WI38 (cell line): Measurements from ENCODE around the gene SRPK2.

Source experiments
- H3K4me3 ChIP-seq: 2 replicates; pipeline ENCODE4 v1.5.1; 2011; ENCODE audit warnings: low read depth, mild to moderate bottlenecking, control low read depth, low read length
- TF ChIP-seq, protein P1 (sequence below): IDR thresholded peaks from 2 replicates; pipeline ENCODE4 v1.5.1; 2012; ENCODE audit warnings: low read depth, mild to moderate bottlenecking, control low read depth, low read length

Gene SRPK2

DNA sequence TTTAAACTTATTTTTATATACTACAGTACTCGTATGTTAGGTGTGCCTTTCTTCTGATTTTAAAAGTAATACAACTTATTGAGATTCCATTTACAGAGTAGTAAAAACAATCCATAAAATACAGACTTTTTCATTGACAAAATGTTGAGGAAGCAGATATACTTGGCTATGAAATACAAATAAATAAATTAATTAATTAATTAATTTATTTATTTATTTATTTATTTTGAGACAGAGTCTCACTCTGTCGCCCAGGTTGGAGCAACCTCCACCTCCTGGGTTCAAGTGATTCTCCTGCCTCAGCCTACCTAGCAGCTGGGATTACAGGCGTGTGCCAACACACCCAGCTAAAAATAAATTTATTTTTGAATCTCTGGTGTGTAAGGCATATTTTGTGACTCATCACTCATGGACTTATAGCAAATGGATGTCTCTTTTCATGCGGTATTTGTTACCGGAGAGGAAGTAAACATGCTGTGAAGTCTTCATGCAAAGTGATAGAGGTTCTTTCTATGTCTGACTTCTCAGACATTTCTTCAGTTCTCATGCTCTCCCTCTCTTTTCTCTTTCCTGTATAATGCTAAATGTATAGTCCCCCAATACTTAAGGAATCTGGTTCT is 20.2 kb upstream of the SRPK2 start:
- TF ChIP-seq, protein P1, sequence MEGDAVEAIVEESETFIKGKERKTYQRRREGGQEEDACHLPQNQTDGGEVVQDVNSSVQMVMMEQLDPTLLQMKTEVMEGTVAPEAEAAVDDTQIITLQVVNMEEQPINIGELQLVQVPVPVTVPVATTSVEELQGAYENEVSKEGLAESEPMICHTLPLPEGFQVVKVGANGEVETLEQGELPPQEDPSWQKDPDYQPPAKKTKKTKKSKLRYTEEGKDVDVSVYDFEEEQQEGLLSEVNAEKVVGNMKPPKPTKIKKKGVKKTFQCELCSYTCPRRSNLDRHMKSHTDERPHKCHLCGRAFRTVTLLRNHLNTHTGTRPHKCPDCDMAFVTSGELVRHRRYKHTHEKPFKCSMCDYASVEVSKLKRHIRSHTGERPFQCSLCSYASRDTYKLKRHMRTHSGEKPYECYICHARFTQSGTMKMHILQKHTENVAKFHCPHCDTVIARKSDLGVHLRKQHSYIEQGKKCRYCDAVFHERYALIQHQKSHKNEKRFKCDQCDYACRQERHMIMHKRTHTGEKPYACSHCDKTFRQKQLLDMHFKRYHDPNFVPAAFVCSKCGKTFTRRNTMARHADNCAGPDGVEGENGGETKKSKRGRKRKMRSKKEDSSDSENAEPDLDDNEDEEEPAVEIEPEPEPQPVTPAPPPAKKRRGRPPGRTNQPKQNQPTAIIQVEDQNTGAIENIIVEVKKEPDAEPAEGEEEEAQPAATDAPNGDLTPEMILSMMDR, result no peak
- no peak overlapping the region for H3K4me3 ChIP-seq

DNA sequence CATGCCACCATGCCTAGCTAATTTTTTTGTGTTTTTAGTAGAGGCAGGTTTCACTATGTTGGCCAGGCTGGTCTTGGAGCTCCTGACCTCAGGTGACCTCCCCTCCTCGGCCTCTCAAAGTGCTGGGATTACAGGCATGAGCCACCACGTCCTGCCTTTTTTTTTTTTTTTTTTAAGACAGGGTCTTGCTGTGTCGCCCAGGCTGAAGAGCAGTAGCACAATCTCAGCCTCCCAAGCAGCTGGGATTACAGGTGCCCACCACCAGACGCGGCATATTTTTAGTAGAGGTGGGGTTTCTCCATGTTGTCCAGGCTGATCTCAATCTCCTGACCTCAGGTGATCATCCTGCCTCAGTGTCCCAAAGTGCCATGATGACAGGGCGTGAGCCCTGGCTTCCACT is 14.4 kb upstream of the SRPK2 start:
- no peak overlapping the region for H3K4me3 ChIP-seq
- TF ChIP-seq, protein P1, result no peak

DNA sequence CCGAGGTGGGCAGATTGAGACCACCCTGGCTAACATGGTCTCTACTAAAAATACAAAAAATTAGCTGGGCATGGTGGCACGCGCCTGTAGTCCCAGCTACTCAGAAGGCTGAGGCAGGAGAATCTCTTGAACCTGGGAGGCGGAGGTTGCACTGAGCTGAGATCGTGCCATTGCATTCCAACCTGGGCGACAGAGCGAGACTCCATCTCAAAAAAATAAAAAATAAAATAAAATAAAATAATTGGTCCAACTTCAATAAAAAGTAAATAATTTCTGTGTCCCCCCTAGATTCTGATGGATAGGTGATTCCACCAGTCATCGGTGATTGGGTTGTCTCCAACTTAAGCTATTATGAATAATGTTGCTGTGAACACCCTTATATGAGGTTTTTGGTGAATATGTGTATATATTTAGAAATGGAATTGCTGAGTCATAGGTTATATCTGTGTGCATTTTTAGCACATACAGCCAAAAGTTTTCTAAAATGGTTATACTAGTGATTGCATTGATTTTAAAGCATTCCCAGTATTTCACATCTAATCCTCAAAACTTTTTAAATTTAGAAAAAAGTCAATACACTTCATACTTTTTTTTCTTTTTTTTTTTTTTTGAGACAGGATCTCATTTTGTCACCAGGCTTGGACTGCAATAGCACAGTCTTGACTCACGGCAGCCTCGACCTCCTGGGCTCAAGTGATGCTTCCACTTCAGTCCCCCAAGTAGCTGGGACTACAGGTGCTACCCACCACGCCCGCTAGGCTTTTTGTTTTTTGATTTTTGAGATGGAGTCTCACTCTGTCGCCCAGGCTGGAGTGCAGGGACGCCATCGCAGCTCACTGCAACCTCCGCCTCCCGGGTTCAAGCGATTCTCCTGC is 13.7 kb upstream of the SRPK2 start:
- TF ChIP-seq, protein P1, result no peak

DNA sequence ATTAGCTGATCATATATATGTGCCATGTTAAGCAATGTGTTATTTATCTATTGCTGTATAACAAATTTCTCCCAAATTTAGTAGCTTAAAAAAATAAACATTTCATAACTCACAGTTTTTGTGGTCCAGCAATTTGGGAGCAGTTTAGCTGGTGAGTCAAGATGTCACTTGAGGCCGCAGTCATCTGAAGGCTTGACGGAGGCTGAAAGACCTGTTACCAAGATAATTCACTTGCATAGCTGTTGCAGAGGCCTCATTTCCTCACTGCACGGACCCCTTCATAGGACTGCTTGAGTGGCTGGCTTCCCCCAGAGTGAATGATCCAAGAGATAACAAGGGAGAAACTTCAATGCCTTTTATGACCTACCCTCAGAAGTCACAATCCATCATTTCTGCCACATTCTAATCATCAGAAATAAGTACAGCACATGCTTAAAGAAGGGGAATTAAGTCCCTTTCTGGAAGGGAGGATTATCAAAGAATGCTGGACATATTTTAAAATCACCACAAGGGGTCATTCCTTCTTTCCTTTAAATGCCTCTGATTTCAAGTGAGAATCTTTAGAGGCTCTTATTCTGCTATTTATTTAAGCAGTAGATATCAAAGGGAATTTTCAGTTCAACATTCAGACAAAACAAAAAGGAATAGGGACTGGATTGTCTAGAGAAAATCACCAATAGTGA is 10.5 kb upstream of the SRPK2 start:
- H3K4me3 ChIP-seq, result no peak overlapping the region
- TF ChIP-seq, protein P1, result 0 out of 2 replicates have a peak, but pooled peaks have one; percentile 11

More for the DNA sequence above, 13.7 kb upstream of the SRPK2 start:
- H3K4me3 ChIP-seq, result no peak overlapping the region

DNA sequence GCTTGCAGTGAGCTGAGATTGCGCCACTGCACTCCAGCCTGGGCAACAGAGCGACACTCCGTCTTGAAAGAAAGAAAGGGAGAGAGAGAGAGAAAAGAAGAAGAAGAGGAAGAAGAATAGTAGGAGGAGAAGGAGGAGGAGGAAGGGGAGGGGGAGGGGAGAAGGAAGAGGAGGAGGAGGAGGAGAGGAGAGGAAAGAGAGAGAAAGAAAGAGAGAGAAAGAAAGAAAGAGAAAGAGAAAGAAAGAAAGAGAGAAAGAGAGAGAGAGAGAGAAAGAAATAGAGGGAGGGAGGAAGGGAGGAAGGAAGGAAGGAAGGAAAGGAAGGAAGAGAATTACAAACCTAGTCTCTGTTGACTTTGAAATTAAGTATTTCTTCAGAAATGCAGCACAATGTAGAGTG is 7.8 kb upstream of the SRPK2 start:
- TF ChIP-seq, protein P1, result no peak
- H3K4me3 ChIP-seq, result no peak overlapping the region

DNA sequence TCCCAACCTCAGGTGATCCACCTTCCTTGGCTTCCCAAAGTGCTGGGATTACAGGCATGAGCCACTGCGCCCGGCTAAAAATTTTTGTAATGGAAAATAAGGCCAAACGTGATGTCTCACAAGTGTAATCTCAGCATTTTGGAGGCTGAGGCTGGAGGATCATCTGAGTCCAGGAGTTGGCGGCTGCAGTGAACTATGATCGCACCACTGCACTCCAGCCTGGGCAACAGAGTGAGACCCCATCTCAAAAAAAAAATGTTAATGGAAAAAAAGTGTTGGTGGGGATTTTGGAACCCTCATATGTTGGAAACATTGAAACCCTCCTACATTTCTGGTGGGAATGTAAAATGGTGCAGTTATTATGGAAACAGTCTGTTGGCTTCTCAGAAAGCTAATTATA is 2.7 kb upstream of the SRPK2 start:
- TF ChIP-seq, protein P1, result no peak
- H3K4me3 ChIP-seq, result no peak overlapping the region

DNA sequence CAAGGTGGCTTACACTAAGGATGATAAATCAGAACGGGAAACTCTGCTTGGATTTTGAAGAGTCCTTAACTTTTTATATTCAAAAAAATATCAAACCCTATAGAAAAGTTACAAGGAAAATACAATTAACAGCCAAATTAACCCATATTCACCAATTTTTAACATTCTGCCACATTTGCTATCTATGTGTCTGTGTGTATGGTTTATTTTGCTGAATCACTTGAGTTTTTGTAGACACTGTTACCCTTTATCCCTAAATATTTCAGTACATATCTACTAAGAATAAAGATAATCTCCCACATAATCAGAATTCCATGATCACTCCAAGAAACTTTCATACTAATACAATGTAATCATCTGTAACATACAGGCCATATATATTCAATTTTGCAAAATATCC is 1.2 kb upstream of the SRPK2 start:
- TF ChIP-seq, protein P1, result no peak
- no peak overlapping the region for H3K4me3 ChIP-seq
